ENCODE results near the gene ITIH1.

DNA sequence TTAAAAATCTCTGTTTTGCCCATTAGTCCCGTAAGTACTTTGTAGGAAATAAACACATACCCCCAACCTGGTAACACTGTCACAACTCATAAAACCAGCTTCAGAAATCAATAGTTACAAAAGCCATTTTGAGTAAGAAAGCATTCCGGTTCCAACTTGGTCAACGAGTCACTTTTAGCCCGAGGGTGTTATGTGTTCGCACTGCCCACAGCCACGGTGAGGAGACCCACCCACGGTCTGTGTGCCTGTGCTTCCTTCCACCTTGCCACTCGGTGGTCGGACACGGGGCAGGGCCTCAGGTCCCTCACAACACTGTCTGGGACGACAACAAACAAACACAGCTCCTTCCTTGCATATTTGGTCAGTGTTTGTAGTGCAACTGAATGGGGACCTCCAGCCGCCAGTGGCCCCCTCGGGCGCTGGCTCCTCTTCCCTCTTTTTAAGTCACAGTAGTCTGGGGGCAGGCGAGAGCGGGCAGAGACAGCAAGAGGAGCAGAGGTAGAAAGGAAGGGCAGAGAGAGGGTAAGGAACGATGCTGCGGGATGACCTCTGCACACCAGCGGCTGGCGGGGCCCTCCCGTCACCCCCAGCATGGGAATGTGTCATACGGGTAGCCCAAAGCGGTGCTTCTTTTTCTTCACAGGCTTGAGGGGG is 62.6 kb downstream of the ITIH1 start:
- no peak for TF ChIP-seq SMARCE1 (IDR thresholded peaks at IDR 0.05)
- TF ChIP-seq, protein P1, sequence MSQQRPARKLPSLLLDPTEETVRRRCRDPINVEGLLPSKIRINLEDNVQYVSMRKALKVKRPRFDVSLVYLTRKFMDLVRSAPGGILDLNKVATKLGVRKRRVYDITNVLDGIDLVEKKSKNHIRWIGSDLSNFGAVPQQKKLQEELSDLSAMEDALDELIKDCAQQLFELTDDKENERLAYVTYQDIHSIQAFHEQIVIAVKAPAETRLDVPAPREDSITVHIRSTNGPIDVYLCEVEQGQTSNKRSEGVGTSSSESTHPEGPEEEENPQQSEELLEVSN (IDR thresholded peaks at IDR 0.05; ENCODE audit: borderline replicate concordance in 1 of 2, extremely low read depth in 1 of 2, insufficient read depth in 1 of 2, insufficient read length in 1 of 2, low read depth in 1 of 2, low read length in 1 of 2, poor library complexity in 1 of 2, severe bottlenecking in 1 of 2), result no peak
